HG02763 (cell line): ENCODE measurements around the gene ALG13.
"Not testable (repeated sequence)": the region's sequence is repeated elsewhere in the genome, so short reads cannot be mapped to it uniquely, and the experiment has no call there.

Experiments used
- ATAC-seq: cut with Tn5 transposase; IDR thresholded peaks from one replicate; pipeline ENCODE4 v1.9.1; 2021; ENCODE audit warnings: mild to moderate bottlenecking, moderate library complexity; ENCODE audit not compliant: unreplicated experiment

The ALG13 gene

GRCh38 chrX:111680988-111681779, at the start of gene ALG13:
Gene ALG13 (plus strand): TSS chrX:111681170. CDS start chrX:111681219, 49 bp downstream.
- peak; percentile 98 for ATAC-seq

DNA sequence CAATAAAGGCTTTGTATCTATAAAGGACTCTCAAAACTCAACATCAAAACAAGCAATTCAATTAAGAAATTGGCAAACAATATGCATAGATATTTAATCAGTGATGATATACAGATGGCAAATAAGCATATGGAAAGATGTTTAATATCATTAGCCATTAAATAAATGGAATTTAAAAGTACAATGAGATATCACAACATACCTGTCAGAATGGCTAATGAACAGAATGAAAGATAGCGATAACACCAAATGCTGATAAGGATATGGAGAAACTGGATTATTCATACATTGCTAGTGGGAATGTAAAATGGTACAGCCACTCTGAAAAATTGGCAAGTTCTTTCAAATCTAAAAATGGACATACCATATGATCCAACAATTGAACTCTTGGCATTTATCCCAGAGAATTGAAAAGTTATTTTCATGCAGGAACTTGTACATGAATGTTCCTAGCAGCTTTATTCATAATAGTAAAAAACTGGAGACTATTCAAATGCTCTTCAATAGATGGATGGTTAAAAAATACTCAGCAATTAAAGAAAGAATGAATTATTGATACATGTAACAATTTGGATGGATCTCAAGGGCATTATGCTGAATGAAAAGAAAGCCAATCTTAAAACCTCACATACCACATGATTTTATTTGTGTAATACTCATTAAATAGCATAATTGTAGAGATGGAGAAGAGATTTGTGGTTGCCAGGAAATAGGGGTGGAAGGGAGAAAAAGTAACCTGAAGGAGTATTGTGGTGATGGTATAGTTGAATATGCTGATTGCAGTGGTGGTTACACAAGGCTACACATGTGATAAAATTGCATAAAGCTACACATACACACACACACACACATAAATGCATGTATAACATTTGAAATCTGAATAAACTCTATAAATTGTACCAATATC, 45.9 kb upstream of the ALG13 start:
- no peak for ATAC-seq

DNA sequence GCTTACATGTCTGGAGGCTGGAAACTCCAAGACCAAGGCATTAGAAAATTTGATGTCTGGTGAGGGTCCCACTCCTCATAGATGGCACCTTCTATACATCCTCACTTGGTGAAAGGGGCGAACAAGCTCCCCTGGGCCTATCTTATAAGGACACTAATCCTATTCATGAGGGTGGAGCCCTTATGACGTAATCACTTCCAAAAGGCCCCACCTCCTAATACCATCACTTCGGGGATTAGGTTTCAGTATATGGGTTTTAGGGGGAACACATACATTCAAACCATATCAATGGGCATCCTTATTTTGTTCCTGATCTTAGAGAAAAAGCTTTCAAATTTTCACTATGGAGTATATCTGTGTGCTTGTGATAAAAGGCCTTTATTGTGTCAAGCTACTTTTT, 39.0 kb upstream of the ALG13 start:
- no peak for ATAC-seq

GRCh38 chrX:111645165-111645564, 35.8 kb upstream of the ALG13 start:
- not testable (repeated sequence) for ATAC-seq

GRCh38 chrX:111645607-111646006, 35.4 kb upstream of the ALG13 start:
- no peak for ATAC-seq

DNA sequence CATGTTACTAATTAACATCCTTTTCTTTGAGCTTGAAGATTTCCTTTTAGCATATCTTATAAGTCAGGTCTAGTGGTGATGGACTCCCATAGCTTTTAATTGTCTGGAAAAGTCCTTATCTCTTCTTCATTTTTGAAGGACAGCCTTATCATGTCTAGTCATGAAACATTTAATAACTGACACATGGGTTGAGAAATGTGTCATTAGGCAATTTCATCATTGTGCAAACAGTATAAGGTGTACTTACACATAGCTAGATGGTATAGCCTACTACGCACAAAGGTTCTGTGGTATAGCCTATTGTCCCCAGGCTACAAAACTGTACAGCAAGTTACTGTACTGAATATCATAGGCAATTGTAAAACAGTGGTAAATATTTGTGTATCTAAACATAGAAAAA, 34.5 kb upstream of the ALG13 start:
- no peak for ATAC-seq

DNA sequence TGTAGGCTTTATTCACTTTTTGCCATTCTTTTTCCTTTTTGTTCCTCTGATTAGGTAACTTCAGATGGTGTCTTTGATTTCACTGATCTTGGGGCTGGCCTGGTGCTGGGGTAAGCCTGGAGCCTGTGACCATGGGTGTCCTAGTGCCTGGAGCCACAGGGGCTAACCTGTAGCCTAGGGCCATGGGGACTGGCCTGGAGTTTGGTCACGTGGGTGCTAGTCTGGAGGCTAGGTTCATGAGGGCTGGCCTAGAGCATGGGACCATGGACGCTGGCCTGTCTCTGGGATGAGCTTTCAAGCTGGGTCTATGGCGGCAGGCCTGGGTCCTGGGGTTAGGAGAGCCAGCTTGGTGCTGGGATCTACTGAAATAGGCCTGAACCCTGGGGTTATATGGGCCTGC, 32.2 kb upstream of the ALG13 start:
- no peak for ATAC-seq

DNA sequence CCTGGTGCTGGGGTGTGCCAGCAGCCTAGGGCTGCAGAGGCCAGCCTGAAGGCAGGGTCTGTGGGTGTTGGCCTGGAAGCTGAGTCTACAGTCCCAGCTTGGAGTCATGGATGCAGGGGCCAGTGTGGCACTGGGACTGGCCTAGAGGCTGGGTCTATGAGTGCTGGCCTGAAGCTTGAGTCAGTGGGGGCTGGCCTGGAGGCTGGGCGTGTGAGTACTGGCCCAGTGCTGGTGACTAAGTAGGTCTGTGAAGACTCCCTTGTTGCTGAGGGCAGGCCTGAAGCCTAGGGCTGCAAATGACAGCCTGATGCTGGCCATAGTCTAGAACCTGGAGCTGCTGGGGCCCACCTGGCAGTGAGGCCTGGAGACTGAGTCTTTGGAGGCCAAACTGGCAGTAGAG, 31.3 kb upstream of the ALG13 start:
- no peak for ATAC-seq

DNA sequence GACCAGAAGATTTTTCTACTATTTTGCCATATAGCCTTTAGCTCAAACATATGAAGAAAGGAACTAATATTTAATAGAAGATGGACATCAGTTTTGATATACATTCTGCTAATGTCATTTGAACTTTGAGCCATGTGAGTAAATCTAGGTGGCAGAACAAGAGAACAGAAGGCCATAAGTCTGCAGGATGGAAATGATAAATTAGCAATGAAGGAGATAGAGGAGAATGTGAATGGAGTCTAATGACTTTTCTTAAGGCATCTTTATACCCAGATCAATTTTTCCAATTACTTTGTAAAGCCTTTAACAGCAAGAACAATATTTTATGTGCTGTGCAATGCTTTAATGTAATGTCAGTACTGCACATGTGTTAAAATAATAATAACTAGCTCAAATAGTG, 30.1 kb upstream of the ALG13 start:
- no peak for ATAC-seq

GRCh38 chrX:111652719-111653118, 28.3 kb upstream of the ALG13 start:
- no peak for ATAC-seq

GRCh38 chrX:111661241-111661640, 19.7 kb upstream of the ALG13 start:
- no peak for ATAC-seq

GRCh38 chrX:111662292-111662691, 18.7 kb upstream of the ALG13 start:
- no peak for ATAC-seq

DNA sequence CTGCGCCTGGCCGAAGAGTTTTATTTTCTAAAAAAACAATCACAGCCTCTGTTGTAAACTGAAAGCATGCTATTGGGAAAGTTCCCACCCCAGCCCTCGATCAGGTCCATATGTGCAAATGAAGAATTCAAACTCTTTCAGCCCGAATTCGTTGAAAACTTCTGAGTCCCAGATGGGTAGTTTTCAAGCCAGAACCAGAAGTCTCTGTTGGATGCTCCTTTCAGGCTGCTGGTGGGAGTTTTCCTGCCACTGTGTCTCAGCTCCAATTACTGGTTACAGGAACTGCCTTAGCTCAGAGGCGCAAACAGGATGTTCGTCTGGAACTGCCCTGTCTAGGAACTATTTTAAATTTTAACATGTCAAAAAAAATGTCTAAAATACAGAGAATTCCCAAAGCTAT, 9.3 kb upstream of the ALG13 start:
- no peak for ATAC-seq

DNA sequence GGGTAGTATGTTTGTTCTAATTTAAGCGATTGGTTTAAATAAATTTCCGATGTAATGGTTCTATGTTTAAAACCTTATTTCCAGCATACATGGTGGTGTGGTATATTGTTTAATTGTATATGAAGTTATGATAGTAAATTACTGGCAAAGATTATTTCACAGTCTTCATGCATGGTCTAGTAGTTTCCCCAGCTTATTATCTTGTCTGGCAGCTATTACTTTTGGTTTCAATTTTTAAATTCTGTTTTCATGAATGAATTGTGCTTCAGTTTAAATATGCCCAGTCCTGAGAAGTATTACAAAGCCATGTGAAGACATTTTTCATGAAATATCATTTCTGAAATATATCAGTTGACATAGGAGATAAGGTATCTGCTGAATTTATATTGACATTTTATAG, 6.3 kb downstream of the ALG13 start:
- ATAC-seq, result no peak

- no peak for ATAC-seq
Measured at GRCh38 chrX:111695297-111695880, 14.4 kb downstream of the ALG13 start.

- no peak for ATAC-seq
Measured at GRCh38 chrX:111719426-111720210, 38.6 kb downstream of the ALG13 start.

DNA sequence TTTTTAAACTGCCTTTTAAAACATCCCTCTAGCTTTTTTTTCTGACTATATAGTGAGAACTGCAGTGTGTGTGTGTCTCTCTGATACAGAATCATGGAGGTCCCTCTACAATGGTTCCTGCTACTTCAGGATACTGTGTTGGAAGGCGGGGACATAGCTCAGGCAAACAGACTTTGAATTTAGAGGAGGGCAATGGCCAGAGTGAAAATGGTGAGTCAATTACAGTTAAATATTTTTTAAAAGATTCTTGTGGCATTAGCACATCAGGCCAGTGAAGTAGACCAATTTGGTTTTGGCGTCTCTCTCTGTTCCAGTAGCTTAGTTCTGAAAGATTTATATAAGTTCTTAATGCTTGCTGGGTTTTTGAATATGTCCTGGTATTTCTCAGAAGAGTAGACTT, 47.1 kb downstream of the ALG13 start:
- ATAC-seq, result no peak

GRCh38 chrX:111731351-111731750, 50.4 kb downstream of the ALG13 start:
- no peak for ATAC-seq

DNA sequence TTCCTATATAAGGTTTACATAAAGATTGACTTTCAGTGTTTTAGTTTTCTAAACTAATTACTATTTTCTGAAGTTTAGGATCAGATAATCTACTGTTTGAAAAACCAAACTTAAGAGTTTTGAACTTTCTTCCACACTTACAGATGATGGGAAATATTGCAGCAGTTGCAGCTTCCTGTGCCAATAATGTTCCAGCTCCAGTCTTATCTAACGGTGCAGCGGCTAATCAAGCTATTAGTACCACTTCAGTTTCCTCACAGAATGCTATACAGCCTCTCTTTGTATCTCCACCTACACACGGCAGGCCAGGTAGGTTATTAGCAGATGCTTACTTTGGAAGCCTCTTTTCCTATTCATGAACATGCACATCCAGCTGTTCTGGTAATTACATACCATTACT, 55.6 kb downstream of the ALG13 start:
- ATAC-seq, result no peak

DNA sequence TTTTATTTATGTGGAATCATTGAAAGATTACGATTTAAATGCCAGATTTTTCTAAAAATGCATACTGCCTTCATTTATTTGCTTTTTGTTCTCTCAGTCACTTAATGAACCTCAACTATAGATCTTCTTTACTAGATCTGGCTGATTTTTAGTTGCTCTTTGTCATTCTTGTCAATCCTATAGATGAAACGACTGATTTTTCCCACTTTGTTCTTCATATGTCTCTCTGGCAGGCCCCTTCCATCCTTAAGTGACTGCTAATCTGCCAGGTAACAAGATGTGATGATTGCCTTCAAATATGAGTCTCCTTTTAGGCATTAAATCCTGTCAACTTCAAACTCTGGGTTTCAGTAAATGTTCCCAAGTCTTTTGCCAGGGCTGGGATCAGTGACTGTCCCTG, 61.0 kb downstream of the ALG13 start:
- no peak for ATAC-seq

DNA sequence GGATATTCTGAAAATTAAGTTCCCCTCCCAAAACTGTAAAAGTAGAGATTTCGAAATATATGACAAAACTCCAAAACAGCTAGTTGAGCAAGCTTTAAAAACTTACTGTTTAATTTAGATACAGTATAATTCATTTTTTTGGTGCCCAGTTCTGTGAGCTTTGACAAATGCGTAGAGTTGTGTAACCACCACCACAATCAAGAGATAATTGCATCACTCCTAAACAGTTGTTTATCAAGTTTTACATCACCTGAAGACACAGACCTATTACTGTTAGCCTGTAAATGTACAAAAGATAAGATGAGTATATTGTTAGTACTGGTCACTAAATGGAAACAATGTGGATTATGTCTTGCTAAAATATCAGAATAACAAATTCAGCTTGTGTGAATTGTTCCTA, 62.3 kb downstream of the ALG13 start:
- ATAC-seq, result no peak
